Measurements from ENCODE around the gene STOM.
"Not testable (repeated sequence)": the region's sequence is repeated elsewhere in the genome, so short reads cannot be mapped to it uniquely, and the experiment has no call there.

STOM gene

DNA sequence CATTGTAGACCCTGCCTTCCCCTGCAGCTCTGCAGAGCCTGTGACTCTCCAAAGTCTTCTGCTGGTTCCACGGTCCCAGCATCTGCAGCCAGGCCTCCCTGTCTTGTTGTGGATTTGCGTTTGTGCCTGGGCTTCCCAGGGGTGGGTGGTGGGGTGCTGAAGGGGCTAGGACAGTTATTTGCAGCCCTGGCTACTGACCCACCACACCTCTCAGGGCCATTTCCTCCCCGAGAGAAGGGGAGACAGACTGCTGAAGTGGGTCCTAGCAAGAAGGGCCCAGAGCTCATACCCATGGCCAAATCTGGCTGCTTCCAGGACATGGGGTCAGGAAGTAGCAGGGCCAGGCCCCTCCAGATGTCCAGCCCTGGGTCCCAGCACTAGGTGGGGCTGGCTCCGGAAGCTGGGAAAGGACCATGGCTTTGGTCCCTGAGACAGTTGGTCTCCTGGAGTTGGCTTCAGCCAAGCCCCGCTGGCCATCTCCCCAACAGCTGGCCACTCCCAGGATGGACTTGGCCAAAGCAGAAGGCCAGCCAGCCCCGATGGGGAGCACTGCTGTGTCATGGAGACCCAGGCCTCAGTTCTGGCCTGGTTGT lies 75.8 kb downstream of the STOM start:
- no peaks in the 10 kb centered on the region for H3K4me1 ChIP-seq (ENCODE audit: insufficient read depth, low read length)
- no peaks in the 10 kb centered on the region for H3K9me3 ChIP-seq (ENCODE audit: insufficient read depth, low read length, severe bottlenecking)
- ATAC-seq (ENCODE audit: insufficient read depth, low read depth) (no peak), DNase-seq (no peak)
- H3K9ac ChIP-seq (ENCODE audit: low read depth, low read length): no peak overlapping the region
- no peak overlapping the region for H3K4me2 ChIP-seq (ENCODE audit: insufficient read depth, low read length)
- H3K27me3 ChIP-seq (ENCODE audit: insufficient read depth, low read length, poor library complexity): no peaks in the 10 kb centered on the region
- no peak for TF ChIP-seq EZH2 (IDR thresholded peaks at IDR 0.05; ENCODE audit: borderline replicate concordance, low read depth, low read length, severe bottlenecking)
- TF ChIP-seq, protein P1, sequence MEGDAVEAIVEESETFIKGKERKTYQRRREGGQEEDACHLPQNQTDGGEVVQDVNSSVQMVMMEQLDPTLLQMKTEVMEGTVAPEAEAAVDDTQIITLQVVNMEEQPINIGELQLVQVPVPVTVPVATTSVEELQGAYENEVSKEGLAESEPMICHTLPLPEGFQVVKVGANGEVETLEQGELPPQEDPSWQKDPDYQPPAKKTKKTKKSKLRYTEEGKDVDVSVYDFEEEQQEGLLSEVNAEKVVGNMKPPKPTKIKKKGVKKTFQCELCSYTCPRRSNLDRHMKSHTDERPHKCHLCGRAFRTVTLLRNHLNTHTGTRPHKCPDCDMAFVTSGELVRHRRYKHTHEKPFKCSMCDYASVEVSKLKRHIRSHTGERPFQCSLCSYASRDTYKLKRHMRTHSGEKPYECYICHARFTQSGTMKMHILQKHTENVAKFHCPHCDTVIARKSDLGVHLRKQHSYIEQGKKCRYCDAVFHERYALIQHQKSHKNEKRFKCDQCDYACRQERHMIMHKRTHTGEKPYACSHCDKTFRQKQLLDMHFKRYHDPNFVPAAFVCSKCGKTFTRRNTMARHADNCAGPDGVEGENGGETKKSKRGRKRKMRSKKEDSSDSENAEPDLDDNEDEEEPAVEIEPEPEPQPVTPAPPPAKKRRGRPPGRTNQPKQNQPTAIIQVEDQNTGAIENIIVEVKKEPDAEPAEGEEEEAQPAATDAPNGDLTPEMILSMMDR (IDR thresholded peaks at IDR 0.05; ENCODE audit: borderline replicate concordance, extremely low read depth, low read length, poor library complexity, severe bottlenecking): no peak
- no peaks in the 10 kb centered on the region for H3K79me2 ChIP-seq (ENCODE audit: insufficient read depth, low read length)
- no peak overlapping the region for H3K27ac ChIP-seq (ENCODE audit: low read length)
- H2AFZ ChIP-seq (ENCODE audit: low read depth, low read length): no peak overlapping the region
- H3K4me3 ChIP-seq (ENCODE audit: low read depth in 1 of 2, low read length in 2 of 2): no peak overlapping the region
- no peaks in the 10 kb centered on the region for H4K20me1 ChIP-seq (ENCODE audit: insufficient read depth, low read length)
- no peaks in the 10 kb centered on the region for H3K36me3 ChIP-seq (ENCODE audit: insufficient read depth, low read length)

DNA sequence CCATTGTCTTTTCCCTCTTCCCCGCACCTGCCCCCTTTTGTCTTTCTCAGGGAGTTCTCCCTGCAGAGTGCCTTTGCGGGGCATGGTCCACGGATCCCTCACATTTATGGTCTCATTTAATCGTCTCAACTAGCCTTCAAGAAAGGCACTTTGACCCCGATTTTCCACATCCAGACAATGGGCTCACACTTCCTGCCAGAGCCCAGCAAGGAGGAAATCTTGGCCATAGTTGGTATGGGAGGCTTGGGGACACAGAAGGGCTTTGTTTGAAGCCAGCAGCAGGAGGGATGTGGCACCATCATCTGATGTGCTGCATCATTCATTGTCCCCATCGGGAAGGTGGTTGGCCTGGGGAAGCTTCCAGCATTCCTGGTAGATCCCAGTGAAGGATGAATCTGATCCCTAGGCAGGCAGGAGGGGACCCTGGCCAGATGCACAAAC lies 77.2 kb downstream of the STOM start:
- Histone ChIP-seq H3K27ac (ENCODE audit: low read length) (no peak overlapping the region), H3K79me2 (ENCODE audit: insufficient read depth, low read length) (no peaks in the 10 kb centered on the region), H2AFZ (ENCODE audit: low read depth, low read length) (no peak overlapping the region), H3K4me3 (ENCODE audit: low read depth in 1 of 2, low read length in 2 of 2) (no peak overlapping the region), H3K9ac (ENCODE audit: low read depth, low read length) (no peak overlapping the region), H3K9me3 (ENCODE audit: insufficient read depth, low read length, severe bottlenecking) (no peaks in the 10 kb centered on the region), H4K20me1 (ENCODE audit: insufficient read depth, low read length) (no peaks in the 10 kb centered on the region), H3K4me1 (ENCODE audit: insufficient read depth, low read length) (no peaks in the 10 kb centered on the region), H3K36me3 (ENCODE audit: insufficient read depth, low read length) (no peaks in the 10 kb centered on the region), H3K4me2 (ENCODE audit: insufficient read depth, low read length) (no peak overlapping the region), H3K27me3 (ENCODE audit: insufficient read depth, low read length, poor library complexity) (no peaks in the 10 kb centered on the region)
- DNase-seq: no peak
- ATAC-seq (ENCODE audit: insufficient read depth, low read depth): no peak
- no peak for TF ChIP-seq EZH2 (IDR thresholded peaks at IDR 0.05; ENCODE audit: borderline replicate concordance, low read depth, low read length, severe bottlenecking)
- TF ChIP-seq, protein P1 (IDR thresholded peaks at IDR 0.05; ENCODE audit: borderline replicate concordance, extremely low read depth, low read length, poor library complexity, severe bottlenecking): no peak

DNA sequence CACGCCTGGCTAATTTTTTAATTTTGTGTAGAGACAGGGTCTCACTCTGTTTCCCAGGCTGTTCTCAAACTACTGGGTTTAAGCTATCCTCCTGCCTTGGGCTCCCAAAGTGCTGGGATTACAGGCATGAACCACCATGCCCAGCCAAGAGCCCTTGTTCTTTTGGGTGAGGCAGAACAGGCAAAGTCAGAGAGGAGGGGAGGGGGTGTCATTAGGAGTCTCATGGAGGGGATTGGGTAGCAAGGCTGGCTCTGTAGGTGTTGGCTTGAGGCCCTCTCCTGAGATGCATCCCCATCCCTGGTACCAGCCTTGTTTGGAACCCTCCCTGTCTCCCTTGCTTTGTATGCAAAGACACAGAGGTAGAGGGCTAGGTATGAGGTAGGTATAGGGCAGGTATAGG lies 78.0 kb downstream of the STOM start:
- Histone ChIP-seq H3K79me2 (ENCODE audit: insufficient read depth, low read length) (no peaks in the 10 kb centered on the region), H3K4me1 (ENCODE audit: insufficient read depth, low read length) (no peaks in the 10 kb centered on the region), H4K20me1 (ENCODE audit: insufficient read depth, low read length) (no peaks in the 10 kb centered on the region), H3K9ac (ENCODE audit: low read depth, low read length) (no peak overlapping the region), H3K27me3 (ENCODE audit: insufficient read depth, low read length, poor library complexity) (no peaks in the 10 kb centered on the region), H3K27ac (ENCODE audit: low read length) (no peak overlapping the region), H3K4me3 (ENCODE audit: low read depth in 1 of 2, low read length in 2 of 2) (no peak overlapping the region), H2AFZ (ENCODE audit: low read depth, low read length) (no peak overlapping the region), H3K4me2 (ENCODE audit: insufficient read depth, low read length) (no peak overlapping the region), H3K9me3 (ENCODE audit: insufficient read depth, low read length, severe bottlenecking) (no peaks in the 10 kb centered on the region), H3K36me3 (ENCODE audit: insufficient read depth, low read length) (no peaks in the 10 kb centered on the region)
- no peak for TF ChIP-seq EZH2 (IDR thresholded peaks at IDR 0.05; ENCODE audit: borderline replicate concordance, low read depth, low read length, severe bottlenecking)
- TF ChIP-seq, protein P1 (IDR thresholded peaks at IDR 0.05; ENCODE audit: borderline replicate concordance, extremely low read depth, low read length, poor library complexity, severe bottlenecking): no peak
- no peak for DNase-seq
- ATAC-seq (ENCODE audit: insufficient read depth, low read depth): no peak

DNA sequence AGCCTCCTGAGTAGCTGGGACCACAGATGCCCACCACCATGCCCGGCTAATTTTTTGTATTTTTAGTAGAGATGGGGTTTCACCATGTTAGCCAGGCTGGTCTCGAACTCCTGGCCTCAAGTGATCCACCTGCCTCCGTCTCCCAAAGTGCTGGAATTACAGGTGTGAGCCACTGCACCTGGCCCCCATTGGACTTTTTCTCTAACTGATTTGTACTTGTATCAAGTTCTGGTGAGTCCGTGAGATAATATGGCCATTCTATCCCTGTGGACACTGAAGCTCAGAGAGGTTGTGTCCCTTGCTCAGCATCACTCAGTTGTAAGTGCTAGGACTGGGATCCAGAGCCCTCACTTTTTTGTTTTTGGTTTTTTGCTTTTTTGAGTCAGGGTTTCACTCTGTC lies 78.5 kb downstream of the STOM start:
- H3K9me3 ChIP-seq (ENCODE audit: insufficient read depth, low read length, severe bottlenecking); H3K4me2 ChIP-seq (ENCODE audit: insufficient read depth, low read length); H3K9ac ChIP-seq (ENCODE audit: low read depth, low read length); H3K36me3 ChIP-seq (ENCODE audit: insufficient read depth, low read length); H3K79me2 ChIP-seq (ENCODE audit: insufficient read depth, low read length); H3K4me1 ChIP-seq (ENCODE audit: insufficient read depth, low read length); H3K27me3 ChIP-seq (ENCODE audit: insufficient read depth, low read length, poor library complexity); H4K20me1 ChIP-seq (ENCODE audit: insufficient read depth, low read length); H2AFZ ChIP-seq (ENCODE audit: low read depth, low read length); H3K27ac ChIP-seq (ENCODE audit: low read length); DNase-seq; ATAC-seq (ENCODE audit: insufficient read depth, low read depth); H3K4me3 ChIP-seq (ENCODE audit: low read depth in 1 of 2, low read length in 2 of 2): not testable (repeated sequence)
